Trophoblast cell (in vitro differentiated cells and primary cell): Measurements from ENCODE around the gene PCYT2.

ENCODE experiments used
- DNase-seq, 2 donors: peaks; one replicate each; pipeline ENCODE4 v3.0.0-alpha.2; 2016
- H2AFZ ChIP-seq: 2 replicates; pipeline ENCODE4 v1.6.1; 2013; ENCODE audit warnings: low read length, moderate library complexity, mild to moderate bottlenecking; ENCODE audit not compliant: insufficient read depth, poor library complexity
- H2AK5ac ChIP-seq: 2 replicates; pipeline ENCODE4 v1.6.1; 2013; ENCODE audit warnings: mild to moderate bottlenecking, low read length
- H2BK120ac ChIP-seq: 2 replicates; pipeline ENCODE4 v1.6.1; 2013; ENCODE audit warnings: low read length, mild to moderate bottlenecking, moderate library complexity; ENCODE audit not compliant: insufficient read depth, poor library complexity
- H2BK12ac ChIP-seq: 2 replicates; pipeline ENCODE4 v1.6.1; 2013; ENCODE audit warnings: mild to moderate bottlenecking, low read length, moderate library complexity
- H2BK5ac ChIP-seq: 2 replicates; pipeline ENCODE4 v1.6.1; 2013; ENCODE audit warnings: low read length, low read depth, moderate library complexity, mild to moderate bottlenecking; ENCODE audit not compliant: poor library complexity
- H3K14ac ChIP-seq: 2 replicates; pipeline ENCODE4 v1.6.1; 2013; ENCODE audit warnings: mild to moderate bottlenecking, low read length
- H3K18ac ChIP-seq: 2 replicates; pipeline ENCODE4 v1.6.1; 2013; ENCODE audit warnings: mild to moderate bottlenecking, low read length
- H3K23ac ChIP-seq: 2 replicates; pipeline ENCODE4 v1.6.1; 2013; ENCODE audit warnings: low read length
- H3K27ac ChIP-seq: 2 replicates; pipeline ENCODE4 v1.5.1; 2013; ENCODE audit warnings: low read depth, mild to moderate bottlenecking, inconsistent platforms, low read length, moderate library complexity
- H3K27me3 ChIP-seq: 2 replicates; pipeline ENCODE4 v1.6.1; 2013; ENCODE audit warnings: inconsistent platforms, mild to moderate bottlenecking, low read length, moderate library complexity; ENCODE audit not compliant: insufficient read depth
- H3K36me3 ChIP-seq, 2 experiments: 1 replicate in 1 of 2; 2 replicates in 1 of 2; pipeline ENCODE4 v1.6.1; 2013; ENCODE audit warnings: low read length in 2 of 2, mild to moderate bottlenecking in 2 of 2, moderate library complexity in 1 of 2; ENCODE audit not compliant: insufficient read depth in 2 of 2, control insufficient read depth in 1 of 2
- H3K4ac ChIP-seq: 2 replicates; pipeline ENCODE4 v1.6.1; 2013; ENCODE audit warnings: low read depth, mild to moderate bottlenecking, low read length, moderate library complexity
- H3K4me1 ChIP-seq, 2 experiments: 1 replicate in 1 of 2; 2 replicates in 1 of 2; pipeline ENCODE4 v1.6.1; 2013; ENCODE audit warnings: low read length in 2 of 2, mild to moderate bottlenecking in 2 of 2, moderate library complexity in 1 of 2; ENCODE audit not compliant: insufficient read depth in 2 of 2, control insufficient read depth in 1 of 2
- H3K4me2 ChIP-seq: 2 replicates; pipeline ENCODE4 v1.6.1; 2013; ENCODE audit warnings: inconsistent platforms, mild to moderate bottlenecking, low read length, moderate library complexity
- H3K4me3 ChIP-seq: 2 replicates; pipeline ENCODE4 v1.5.1; 2013; ENCODE audit warnings: mild to moderate bottlenecking, low read depth, low read length, inconsistent platforms
- H3K79me1 ChIP-seq: one replicate; pipeline ENCODE4 v1.6.1; 2013; ENCODE audit warnings: low read length
- H3K79me2 ChIP-seq: 2 replicates; pipeline ENCODE4 v1.6.1; 2013; ENCODE audit warnings: low read length, mild to moderate bottlenecking; ENCODE audit not compliant: control insufficient read depth, insufficient read depth, poor library complexity
- H3K9ac ChIP-seq: 2 replicates; pipeline ENCODE4 v1.6.1; 2013; ENCODE audit warnings: mild to moderate bottlenecking, low read length
- H3K9me3 ChIP-seq: 2 replicates; pipeline ENCODE4 v1.6.1; 2013; ENCODE audit warnings: low read depth, mild to moderate bottlenecking, control low read depth, inconsistent platforms, low read length; ENCODE audit not compliant: insufficient read depth
- H4K12ac ChIP-seq: 2 replicates; pipeline ENCODE4 v1.6.1; 2013; ENCODE audit warnings: low read depth, mild to moderate bottlenecking, low read length, moderate library complexity
- H4K8ac ChIP-seq: 2 replicates; pipeline ENCODE4 v1.6.1; 2013; ENCODE audit warnings: low read depth, mild to moderate bottlenecking, low read length, moderate library complexity
- H4K91ac ChIP-seq: one replicate; pipeline ENCODE4 v1.6.1; 2013; ENCODE audit warnings: low read depth, mild to moderate bottlenecking, low read length, moderate library complexity
- WGBS: extraction: QIAGEN DNeasy Blood & Tissue Kit; methylation state at CpG from one replicate; pipeline ENCODE4 v1.1.7; 2013; ENCODE audit warnings: missing lambda C conversion rate; ENCODE audit not compliant: insufficient read length, insufficient coverage; ENCODE audit errors: extremely low coverage; 5-methylcytosine and 5-hydroxymethylcytosine counted together

Gene PCYT2

GRCh38 chr17:81952792-81953228, 41.6 kb upstream of the PCYT2 start:
- Histone ChIP-seq H3K4me2 (no peak overlapping the region), H2BK12ac (no peak overlapping the region), H4K12ac (no peak overlapping the region), H4K8ac (no peak overlapping the region), H2BK120ac (no peak overlapping the region), H3K4ac (no peak overlapping the region), H3K79me2 (no peaks in the 10 kb centered on the region), H2BK5ac (no peak overlapping the region), H3K27ac (no peak overlapping the region), H3K9me3 (peaks cover 3% of the 10 kb centered on the region), H2AFZ (no peak overlapping the region), H2AK5ac (no peak overlapping the region), H3K18ac (no peak overlapping the region), H3K4me3 (no peak overlapping the region), H3K14ac (no peak overlapping the region), H3K9ac (no peak overlapping the region), H3K36me3 (peaks cover 0 to 3% of the 10 kb centered on the region in 2 experiments), H3K23ac (no peak overlapping the region), H4K91ac (no peak overlapping the region), H3K4me1 (peaks cover 9% of the 10 kb centered on the region in 2 experiments), H3K27me3 (no peaks in the 10 kb centered on the region), H3K79me1 (no peaks in the 10 kb centered on the region)
- no CpG with 5 or more reads among the region's 16 CpGs for WGBS
- DNase-seq = peak; percentile 79 to 82

GRCh38 chr17:81951785-81952684, 40.8 kb upstream of the PCYT2 start:
- no peak overlapping the region for H4K8ac ChIP-seq
- no peak overlapping the region for H2AK5ac ChIP-seq
- WGBS = no CpG with 5 or more reads among the region's 13 CpGs

GRCh38 chr17:81950501-81950900, 39.3 kb upstream of the PCYT2 start:
- H2BK5ac ChIP-seq = no peak overlapping the region
- H4K91ac ChIP-seq = no peak overlapping the region
- no peak overlapping the region for H2BK12ac ChIP-seq
- no peak overlapping the region for H3K4me3 ChIP-seq
- no peak overlapping the region for H2AFZ ChIP-seq
- H3K9ac ChIP-seq = no peak overlapping the region
- no CpG with 5 or more reads among the region's 15 CpGs for WGBS
- H3K4me2 ChIP-seq = no peak overlapping the region
- H3K9me3 ChIP-seq = peaks cover 3% of the 10 kb centered on the region
- no peaks in the 10 kb centered on the region for H3K36me3 ChIP-seq
- H3K4ac ChIP-seq = no peak overlapping the region
- no peak overlapping the region for H2AK5ac ChIP-seq
- H3K14ac ChIP-seq = no peak overlapping the region
- H3K18ac ChIP-seq = no peak overlapping the region
- H3K23ac ChIP-seq = no peak overlapping the region
- peak; percentile 60 to 71 for DNase-seq
- H3K27ac ChIP-seq = no peak overlapping the region
- no peak overlapping the region for H2BK120ac ChIP-seq
- no peak overlapping the region for H4K12ac ChIP-seq
- no peaks in the 10 kb centered on the region for H3K79me2 ChIP-seq
- peaks cover 0 to 2% of the 10 kb centered on the region in 2 experiments for H3K4me1 ChIP-seq
- no peak overlapping the region for H4K8ac ChIP-seq
- H3K79me1 ChIP-seq = no peaks in the 10 kb centered on the region
- H3K27me3 ChIP-seq = no peaks in the 10 kb centered on the region

More at GRCh38 chr17:81951785-81952684, 40.8 kb upstream of the PCYT2 start:
- no peak overlapping the region for H3K14ac ChIP-seq
- no peaks in the 10 kb centered on the region for H3K79me2 ChIP-seq
- peaks cover 0 to 3% of the 10 kb centered on the region in 2 experiments for H3K36me3 ChIP-seq
- DNase-seq = peak; percentile 70 to 81
- H3K4me2 ChIP-seq = no peak overlapping the region
- H3K79me1 ChIP-seq = no peaks in the 10 kb centered on the region
- H2AFZ ChIP-seq = no peak overlapping the region
- no peak overlapping the region for H3K18ac ChIP-seq
- no peak overlapping the region for H2BK5ac ChIP-seq
- peaks cover 3% of the 10 kb centered on the region for H3K9me3 ChIP-seq
- no peak overlapping the region for H3K9ac ChIP-seq
- H3K4me1 ChIP-seq = peaks cover 6 to 8% of the 10 kb centered on the region in 2 experiments
- H3K23ac ChIP-seq = no peak overlapping the region
- no peak overlapping the region for H3K27ac ChIP-seq
- H2BK120ac ChIP-seq = no peak overlapping the region
- no peaks in the 10 kb centered on the region for H3K27me3 ChIP-seq
- H3K4me3 ChIP-seq = no peak overlapping the region
- no peak overlapping the region for H3K4ac ChIP-seq
- no peak overlapping the region for H2BK12ac ChIP-seq
- H4K12ac ChIP-seq = no peak overlapping the region
- no peak overlapping the region for H4K91ac ChIP-seq

GRCh38 chr17:81948635-81949378, 37.6 kb upstream of the PCYT2 start:
- Histone ChIP-seq H3K4me3 (no peak overlapping the region), H3K23ac (no peak overlapping the region), H3K36me3 (no peaks in the 10 kb centered on the region), H3K18ac (no peak overlapping the region), H3K14ac (no peak overlapping the region), H4K12ac (no peak overlapping the region), H3K4me1 (no peaks in the 10 kb centered on the region), H2BK5ac (no peak overlapping the region), H3K79me2 (no peaks in the 10 kb centered on the region), H2AFZ (no peak overlapping the region), H3K27me3 (no peaks in the 10 kb centered on the region), H3K4ac (no peak overlapping the region), H3K79me1 (no peaks in the 10 kb centered on the region), H3K4me2 (no peak overlapping the region), H2AK5ac (no peak overlapping the region), H3K27ac (no peak overlapping the region), H4K8ac (no peak overlapping the region), H4K91ac (no peak overlapping the region), H2BK12ac (no peak overlapping the region), H2BK120ac (no peak overlapping the region), H3K9me3 (peaks cover 3% of the 10 kb centered on the region), H3K9ac (no peak overlapping the region)
- WGBS = no CpG with 5 or more reads among the region's 17 CpGs
- DNase-seq = peak; percentile 58 to 59
